Stimulated activated CD4-positive, alpha-beta T cell treated with anti-CD3 and anti-CD28 coated beads, Interleukin-4, amount 100 ng/mL, for 1 hour (primary cell): Measurements from ENCODE around the gene KCNK16.

Source experiments
- DNase-seq: peaks from one replicate; pipeline ENCODE4 v3.0.0-alpha.2; 2020

The KCNK16 gene

GRCh38 chr6:39341352-39341751 lies 18.9 kb upstream of the KCNK16 start:
- DNase-seq = no peak

- DNase-seq = no peak
Measured at GRCh38 chr6:39339868-39340550, 17.5 kb upstream of the KCNK16 start.

- DNase-seq = no peak
Measured at GRCh38 chr6:39339096-39339867, 16.8 kb upstream of the KCNK16 start.

DNA sequence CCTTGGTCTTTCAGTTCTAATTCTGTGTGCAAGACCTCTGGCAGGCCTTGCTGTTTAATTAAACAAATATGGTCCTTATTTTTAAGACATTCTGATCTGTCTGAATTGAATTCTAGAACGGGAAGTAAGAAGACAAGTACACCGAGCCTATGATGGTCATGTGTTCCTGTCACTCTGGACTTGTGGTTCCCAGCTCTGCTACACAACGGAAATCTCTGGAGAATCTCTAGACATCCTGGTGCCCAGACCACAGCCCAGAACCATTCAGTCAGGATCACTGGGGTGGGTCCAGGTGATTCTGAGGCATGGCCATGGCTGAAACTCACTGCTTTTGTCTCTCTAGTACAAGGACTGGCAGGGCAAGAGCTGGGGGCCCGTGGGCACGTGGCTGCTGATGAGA lies 15.9 kb upstream of the KCNK16 start:
- DNase-seq = no peak

- DNase-seq = no peak
Measured at GRCh38 chr6:39335780-39336545, 13.5 kb upstream of the KCNK16 start.

DNA sequence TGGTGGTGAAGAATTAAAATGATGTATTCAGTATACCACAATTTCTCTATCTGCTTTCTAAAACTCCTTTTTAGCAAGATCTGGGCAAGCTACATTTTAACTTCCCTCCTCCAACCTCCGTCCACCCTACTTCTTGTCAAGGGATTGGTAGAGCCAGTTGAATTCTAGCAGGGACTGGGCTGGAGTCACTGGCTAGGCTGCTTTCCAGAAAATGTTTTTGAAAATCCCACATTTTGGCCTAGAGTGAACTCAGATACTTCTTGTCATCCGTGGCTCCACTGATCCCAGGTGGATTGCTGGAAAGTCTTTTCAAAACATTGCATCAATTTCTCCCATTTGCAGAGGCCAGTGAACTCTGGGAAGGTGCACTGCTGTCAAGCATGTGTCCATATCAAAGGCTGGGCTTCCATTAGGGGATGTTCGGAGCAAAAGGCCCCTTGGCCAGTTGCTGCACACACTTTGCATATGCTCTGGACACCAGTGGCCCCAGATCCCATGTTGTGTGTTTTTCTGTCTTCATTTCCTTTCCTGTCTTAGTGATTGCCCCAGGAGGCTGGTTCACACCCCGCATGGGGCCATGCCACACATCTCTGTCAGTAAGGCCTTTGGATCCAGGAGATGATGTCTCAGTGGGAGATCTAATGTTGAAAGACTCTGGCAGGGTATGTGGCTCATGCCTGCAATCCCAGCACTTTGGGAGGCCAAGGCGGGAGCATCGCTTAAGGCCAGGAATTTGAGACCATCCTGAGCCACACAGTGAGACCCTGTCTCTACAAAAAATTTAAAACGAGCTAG lies 11.3 kb upstream of the KCNK16 start:
- DNase-seq = no peak

DNA sequence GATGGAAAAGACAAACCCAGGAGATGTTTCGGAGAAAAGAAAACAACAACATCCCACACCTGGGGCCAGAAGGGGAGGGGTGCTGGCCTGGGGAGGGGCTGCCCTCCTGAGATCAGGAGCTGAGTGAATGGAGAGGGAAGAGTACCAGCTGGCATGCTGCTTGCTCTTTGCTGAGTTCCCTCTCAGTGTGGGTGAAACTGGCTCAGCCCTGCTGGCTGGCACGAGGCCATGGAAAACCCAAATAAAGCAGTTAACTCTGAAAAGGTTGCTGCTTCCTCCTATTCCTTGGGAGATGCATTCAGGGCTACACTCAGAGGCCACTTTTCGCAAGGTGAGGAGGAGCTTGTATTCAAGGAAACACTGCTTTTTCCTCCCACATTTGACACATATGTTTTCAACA lies 8.0 kb upstream of the KCNK16 start:
- no peak for DNase-seq

DNA sequence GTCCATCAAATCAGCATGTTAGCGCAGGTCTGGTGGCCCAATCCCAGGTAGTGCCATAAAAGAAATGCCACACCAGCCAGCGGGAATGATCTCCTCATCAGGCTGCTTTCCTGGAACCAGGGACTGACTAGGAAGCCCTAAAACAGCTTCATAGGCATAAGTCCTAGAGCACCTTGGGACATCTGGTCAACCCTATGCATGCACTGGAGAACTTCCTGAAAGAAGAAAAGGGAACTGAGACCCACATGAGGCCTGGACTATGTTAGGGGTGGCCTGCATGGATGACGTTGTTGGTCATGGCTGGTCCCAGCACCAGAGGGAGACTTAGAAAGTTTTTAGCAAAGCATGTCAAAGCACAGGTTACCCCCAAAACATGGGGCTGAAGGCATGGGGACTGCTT lies 7.6 kb upstream of the KCNK16 start:
- DNase-seq = no peak

DNA sequence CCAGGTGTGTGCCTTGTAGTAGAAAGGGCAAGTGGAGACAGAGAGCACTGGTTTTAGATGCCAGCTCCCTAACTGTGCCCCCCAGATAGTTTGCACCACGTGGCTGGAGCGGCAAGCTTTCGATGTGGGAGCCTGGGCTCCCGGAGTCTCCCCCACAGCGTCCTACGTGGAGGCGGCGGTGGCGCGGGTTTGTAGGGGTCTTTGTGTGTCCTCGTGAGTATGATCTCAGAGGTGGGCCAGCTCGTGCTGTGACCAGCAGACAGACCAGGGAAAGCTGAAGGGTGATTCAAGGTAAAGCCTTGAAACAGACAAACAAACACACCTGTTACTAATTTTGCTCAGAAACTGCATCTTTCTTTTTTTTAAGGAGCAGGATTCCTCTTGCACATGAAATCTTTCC lies 5.6 kb upstream of the KCNK16 start:
- no peak for DNase-seq

- DNase-seq = no peak
Measured at GRCh38 chr6:39327507-39327906, 5.0 kb upstream of the KCNK16 start.

DNA sequence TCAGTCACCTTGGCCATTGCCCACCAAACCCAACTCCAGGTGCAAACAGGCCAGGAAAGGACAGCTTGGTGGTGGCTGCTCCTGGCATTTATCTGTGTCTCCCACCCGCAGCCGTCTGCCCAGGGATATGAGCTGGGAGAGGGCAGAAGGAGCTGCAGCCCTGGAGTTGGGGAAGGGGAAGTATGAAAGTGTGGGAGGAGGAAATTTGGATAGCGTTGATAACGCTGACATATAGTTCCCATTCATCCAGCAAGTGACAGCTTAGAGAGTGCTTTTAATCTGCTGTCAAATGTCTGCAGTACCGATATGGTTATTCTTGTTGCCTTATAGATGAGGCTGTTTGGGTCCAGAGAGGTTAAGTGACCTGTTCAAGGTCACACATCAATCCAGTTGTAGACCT lies 741 bp downstream of the KCNK16 start:
- DNase-seq = no peak

GRCh38 chr6:39320363-39320984 lies 2.0 kb downstream of the KCNK16 start:
- DNase-seq = no peak

- DNase-seq = no peak
Measured at GRCh38 chr6:39319621-39320362, 2.7 kb downstream of the KCNK16 start.

GRCh38 chr6:39317256-39317655 lies 5.2 kb downstream of the KCNK16 start:
- no peak for DNase-seq

DNA sequence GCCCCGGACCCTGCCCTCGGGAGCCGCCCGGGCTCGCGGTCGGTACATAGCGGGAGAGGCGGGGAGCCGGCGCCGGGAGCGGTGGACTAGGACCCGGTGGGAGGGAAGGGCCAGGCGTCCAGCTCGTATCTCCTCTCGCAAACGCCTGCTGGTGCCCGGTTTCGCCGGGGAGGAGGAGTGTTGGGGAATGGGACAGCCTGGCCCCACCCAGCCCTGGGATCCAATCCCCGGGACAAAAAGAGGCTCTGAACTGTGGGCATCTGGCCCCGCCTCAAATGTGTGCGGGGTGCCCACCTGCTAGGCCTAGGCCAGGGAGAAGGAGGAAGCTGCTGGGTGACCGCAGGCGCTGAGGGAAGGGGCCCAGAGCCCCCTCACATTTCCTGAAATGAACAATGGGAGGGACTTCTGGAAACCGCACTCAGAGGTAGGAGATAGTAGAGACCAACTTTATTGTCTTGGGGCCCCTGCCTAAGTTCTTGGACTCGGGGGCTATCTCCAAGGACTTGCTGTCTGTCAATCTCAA lies 8.2 kb downstream of the KCNK16 start, which contains the start of gene KCNK17:
Gene KCNK17, minus strand, starts transcription at position 147 of the 523 bp plus-strand sequence. Its CDS starts 99 bp downstream, at position 48.
- no peak for DNase-seq

- no peak for DNase-seq
Measured at GRCh38 chr6:39313526-39314272, 8.8 kb downstream of the KCNK16 start.

GRCh38 chr6:39312912-39313525 lies 9.5 kb downstream of the KCNK16 start:
- no peak for DNase-seq

DNA sequence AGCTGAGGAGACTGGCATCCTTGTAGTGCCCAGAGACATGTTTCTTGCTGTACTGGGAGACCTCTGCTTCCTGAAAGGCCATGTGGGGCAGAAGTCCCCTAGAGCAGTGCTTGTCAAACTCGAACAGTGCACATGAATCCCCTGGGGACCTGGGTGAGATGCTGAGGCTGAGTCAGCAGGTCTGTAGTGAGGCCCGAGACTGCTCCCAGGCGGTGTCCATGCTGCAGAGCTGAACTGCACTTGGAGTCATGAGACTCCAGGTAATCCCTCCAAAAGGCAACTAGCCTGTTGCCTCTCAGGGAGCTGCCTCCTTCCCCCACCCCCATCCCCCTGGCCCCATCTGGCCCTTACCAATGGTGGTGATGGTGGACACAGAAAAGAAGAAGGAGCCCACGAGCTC lies 12.0 kb downstream of the KCNK16 start:
- no peak for DNase-seq

GRCh38 chr6:39309942-39310531 lies 12.5 kb downstream of the KCNK16 start:
- peak; percentile 56 for DNase-seq

DNA sequence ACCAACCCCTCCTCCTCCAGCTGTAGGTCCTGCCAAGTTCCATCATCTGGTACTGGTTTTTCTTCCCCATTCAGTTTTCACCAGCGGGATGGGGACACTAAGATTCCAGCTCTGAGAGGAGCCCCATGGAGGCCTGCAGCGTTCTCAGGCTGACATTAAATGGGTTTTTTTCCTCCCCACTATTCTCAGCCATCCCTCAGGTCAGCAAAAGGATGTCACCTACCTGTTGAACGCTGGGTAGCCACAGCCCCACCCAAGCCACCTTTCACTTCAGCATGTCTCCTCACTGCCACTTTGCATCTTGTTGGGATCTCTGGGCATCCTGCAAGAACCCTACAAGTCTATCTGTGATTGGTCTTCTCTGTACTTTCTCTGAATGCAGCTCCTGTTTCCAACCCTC lies 15.0 kb downstream of the KCNK16 start:
- DNase-seq = no peak
